Fibroblast of skin of left biceps (primary cell): ENCODE data around the gene CYP2D6.
"Not testable (repeated sequence)": the region's sequence is repeated elsewhere in the genome, so short reads cannot be mapped to it uniquely, and the experiment has no call there.

ENCODE experiments used
- DNase-seq, 2 experiments: peaks; one replicate each; pipeline ENCODE4 v3.0.0-alpha.2; 2013; ENCODE audit warnings: low read depth in 2 of 2

The CYP2D6 gene

DNA sequence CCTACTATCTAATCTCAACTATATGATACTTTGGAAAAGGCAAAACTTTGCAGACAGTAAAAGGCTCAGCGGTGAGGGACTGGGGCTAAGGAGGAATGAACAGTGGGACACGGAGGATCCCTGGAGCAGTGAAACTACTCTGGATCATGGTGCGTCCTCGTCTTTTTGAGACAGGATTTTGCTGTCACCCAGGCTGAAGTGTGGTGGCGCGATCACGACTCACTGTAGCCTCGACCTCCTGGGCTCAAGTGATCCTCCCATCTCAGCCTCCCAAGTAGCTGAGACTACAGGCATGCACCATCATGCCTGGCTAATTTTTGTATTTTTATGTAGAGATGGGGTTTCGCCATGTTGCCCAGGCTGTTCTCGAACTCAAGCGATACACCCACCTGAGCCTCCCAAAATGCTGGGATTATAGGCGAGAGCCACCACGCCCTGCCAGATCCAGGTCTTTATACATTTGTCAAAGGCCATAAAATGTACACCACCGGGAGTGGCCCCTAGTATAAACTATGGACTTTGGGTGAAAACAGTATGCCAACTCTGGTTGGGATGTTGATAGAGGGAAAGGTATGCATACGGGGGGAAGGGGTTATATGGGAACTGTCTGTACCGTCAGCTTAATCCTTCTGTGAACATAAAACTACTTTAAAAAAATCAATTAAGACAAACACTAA, 28.0 kb upstream of the CYP2D6 start:
- no peak for DNase-seq

DNA sequence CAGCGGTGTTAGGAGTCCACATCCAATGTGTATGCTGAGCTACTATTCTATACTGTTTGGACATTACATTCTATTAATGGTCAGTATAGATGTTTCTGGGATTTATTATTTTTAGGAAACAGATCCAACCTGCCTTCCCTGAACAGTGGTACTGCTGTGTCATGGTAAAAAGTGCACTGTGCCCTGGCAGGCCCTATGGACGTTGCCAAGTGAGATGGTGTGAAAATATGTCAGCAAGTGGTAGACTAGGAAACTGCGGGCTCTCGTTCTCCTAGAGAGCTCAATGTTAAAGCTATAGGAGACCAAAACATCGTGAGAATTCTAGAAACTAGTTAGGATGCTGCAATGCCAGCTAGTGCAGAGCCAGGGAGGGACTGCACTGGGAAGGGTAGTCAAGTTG, 26.0 kb upstream of the CYP2D6 start:
- DNase-seq, result no peak

DNA sequence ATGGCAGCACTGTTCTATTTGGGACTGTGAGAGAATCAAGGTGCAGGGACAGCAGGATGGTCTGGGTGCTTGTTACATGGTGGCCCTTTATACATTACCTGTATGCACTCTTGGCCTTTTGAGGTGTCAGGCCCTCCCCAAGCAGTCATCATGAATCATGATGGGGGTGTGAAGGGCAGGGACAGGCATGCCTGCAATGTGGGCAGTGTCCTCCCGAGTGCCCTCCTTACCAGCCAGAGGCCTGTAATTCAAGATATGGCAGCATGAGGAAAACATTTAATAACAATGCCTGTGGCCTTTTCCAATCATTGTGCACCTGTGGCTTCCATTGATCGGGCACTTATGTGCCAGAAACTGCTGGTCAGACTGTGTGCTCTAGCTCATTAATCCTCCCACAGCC, 25.5 kb upstream of the CYP2D6 start:
- DNase-seq, result no peak

DNA sequence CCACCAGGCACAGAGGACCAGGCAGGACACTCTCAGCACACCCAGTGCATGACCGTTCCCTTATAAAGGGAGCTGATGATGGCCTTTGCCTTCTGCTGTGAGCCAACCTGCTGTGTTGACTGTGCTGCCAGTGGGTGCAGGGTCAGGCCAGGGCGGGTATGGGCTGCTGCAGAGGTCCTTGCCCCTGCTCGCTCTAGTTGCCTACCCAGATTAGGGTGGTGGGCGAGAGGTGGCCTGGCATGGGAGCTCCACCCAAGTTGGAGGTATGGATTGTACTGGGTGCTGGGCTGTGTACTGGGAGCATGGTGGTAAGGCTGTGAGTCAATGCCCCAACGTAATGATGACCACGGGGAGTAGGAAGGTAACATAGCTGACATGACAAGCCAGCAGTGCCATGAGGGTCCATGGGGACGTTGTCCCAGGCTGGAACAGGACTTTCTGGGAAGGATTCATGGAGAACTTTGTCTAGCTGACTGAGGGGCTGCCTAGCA, 24.5 kb upstream of the CYP2D6 start:
- DNase-seq, result no peak

DNA sequence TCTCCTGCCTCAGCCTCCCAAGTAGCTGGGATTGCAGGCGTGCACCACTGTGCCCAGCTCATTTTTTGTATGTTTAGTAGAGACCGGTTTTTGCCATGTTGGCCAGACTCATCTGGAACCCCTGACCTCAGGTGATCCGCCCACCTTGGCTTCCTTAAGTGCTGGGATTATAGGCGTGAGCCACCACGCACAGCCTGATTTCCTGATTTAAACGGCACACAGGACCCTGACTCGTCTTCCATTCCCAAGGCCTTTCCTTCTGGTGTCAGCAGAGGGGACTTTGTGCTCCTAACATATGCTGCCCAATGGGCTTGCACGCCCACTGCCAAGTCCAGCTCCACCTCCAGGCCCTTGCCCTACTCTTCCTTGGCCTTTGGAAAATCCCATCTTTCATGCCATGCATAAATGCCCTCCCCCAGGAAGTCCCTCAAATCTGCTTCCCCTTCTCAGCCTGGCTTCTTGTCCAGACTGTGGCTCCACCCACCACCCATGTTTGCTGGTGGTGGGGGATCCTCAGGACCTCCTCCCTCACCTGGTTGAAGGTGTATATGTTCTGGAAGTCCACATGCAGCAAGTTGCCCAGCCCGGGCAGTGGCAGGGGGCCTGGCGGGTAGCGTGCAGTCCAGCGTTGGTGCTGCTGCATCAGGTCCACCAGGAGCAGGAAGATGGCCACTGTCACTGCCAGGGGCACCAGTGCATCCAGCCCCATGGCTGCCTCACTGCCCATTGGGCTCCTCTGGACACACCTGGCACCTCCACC, 23.9 kb upstream of the CYP2D6 start:
- no peak for DNase-seq

DNA sequence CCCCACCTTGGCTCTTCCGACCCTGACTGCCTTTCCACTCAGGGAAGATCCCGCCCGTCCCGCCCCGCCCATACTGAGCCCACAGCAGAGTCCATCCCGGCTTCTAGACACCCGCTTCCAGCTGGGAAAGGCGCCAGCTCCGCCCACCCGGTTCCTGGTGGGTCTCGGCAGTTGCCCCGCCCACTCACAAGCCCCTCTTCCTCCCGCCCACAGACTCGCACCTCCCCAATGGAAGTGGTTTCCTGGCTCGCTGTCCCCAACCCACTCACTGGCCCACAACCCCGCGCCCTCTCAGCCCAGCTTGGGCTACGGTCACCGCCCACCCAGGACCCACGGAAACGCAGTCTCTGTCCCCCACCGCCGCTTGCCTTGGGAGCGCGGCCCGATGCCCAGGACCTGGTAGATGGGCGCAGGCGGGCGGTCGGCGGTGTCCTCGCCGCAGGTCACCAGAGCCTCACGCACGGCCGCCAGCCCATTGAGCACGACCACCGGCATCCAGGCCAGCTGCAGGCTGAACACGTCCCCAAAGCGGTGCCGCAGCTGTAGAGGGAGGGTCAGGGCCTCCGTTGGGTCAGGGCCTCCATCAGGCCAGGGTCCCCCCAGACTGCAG, 22.2 kb upstream of the CYP2D6 start:
- no peak for DNase-seq

DNA sequence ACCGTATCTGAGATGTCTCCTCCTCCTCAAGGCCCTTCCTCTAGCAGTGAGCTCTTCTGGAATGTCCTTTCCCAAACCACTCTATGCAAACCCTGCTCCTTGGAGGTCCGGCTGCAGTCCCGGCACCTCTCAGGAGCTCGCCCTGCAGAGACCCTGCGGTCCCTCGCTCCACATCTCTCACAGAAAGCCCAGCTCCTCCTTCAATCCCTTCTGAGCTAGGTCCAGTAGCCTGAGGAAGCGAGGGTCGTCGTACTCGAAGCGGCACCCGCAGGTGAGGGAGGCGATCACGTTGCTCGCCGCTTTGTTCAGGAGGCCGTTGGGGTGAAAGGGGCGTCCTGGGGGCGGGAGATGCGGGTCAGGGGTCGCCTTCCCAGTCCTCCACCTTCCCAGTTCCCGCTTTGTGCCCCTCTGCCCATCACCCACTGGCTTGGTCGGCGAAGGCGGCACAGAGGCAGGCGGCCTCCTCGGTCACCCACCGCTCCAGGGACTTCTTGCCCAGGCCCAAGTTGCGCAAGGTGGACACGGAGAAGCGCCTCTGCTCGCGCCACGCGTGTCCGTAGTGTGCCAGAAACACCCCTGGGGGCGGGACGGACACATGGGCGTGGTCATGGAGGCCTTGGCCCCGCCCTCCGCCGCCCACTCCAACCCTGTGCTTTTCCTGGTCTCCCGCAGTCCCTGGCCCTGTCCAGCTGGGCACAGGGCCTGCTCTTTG, 21.5 kb upstream of the CYP2D6 start:
- no peak for DNase-seq

DNA sequence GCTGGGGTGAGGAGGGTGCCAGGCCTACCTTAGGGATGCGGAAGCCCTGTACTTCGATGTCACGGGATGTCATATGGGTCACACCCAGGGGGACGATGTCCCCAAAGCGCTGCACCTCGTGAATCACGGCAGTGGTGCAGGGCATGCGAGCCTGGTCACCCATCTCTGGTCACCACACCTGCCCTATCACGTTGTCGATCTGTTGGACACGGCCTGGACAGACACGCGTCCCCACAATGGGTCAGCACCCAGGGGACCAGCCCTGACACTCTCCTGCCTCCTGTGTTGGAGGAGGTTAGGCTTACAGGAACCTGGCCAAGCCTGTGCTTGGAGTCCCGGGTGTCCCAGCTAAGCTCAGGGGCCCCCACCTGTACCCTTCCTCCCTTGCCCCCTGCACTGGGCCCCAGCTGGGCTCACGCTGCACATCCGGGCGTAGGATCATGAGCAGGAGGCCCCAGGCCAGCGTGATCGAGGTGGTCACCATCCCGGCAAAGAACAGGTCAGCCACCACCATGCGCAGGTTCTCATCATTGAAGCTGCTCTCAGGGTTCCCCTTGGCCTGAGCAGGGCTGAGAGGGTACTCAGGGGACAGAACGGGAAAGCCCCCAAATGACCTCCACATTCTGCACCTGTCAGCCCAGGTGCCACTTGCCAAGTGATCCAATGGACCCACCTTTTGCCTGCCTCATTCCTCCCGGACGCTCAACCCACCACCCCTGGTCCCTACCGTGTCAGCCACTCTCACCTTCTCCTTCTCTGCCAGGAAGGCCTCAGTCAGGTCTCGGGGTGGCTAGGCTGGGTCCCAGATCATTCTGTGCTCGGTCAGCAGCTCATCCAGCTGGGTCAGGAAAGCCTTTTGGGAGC, 20.3 kb upstream of the CYP2D6 start:
- no peak for DNase-seq

DNA sequence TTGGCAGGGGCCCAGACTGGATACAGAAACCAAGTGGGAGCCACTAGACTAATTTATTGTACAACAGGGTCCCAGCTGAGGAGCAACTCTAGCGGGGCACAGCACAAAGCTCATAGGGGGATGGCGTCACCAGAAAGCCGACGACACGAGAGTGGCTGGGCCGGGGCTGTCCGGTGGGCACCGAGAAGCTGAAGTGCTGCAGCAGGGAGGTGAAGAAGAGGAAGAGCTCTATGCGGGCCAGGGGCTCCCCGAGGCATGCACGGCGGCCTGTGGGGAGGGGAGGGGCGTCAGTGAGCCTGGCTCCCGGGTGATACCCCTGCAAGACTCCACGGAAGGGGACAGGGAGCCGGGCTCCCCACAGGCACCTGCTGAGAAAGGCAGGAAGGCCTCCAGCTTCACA, 19.2 kb upstream of the CYP2D6 start:
- DNase-seq, result not testable (repeated sequence)

DNA sequence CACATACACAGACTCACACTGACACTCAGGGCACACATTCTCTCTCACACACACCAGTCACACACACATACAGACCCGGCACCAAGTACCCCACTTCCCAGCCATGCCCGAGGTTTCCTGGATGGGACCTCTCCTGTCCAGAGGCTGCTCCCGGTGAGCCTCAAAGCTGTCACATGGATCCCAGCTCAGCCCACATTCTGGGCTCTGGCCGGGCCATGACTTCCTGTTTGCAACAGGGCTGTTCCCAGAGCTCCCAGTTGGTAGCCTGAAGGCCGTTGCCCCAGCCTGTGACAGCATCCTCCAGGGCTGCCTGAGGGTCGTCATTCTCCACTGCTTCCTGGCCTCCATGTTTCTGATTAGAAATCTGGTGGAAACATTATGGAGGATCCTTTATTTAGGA, 14.6 kb upstream of the CYP2D6 start:
- no peak for DNase-seq

DNA sequence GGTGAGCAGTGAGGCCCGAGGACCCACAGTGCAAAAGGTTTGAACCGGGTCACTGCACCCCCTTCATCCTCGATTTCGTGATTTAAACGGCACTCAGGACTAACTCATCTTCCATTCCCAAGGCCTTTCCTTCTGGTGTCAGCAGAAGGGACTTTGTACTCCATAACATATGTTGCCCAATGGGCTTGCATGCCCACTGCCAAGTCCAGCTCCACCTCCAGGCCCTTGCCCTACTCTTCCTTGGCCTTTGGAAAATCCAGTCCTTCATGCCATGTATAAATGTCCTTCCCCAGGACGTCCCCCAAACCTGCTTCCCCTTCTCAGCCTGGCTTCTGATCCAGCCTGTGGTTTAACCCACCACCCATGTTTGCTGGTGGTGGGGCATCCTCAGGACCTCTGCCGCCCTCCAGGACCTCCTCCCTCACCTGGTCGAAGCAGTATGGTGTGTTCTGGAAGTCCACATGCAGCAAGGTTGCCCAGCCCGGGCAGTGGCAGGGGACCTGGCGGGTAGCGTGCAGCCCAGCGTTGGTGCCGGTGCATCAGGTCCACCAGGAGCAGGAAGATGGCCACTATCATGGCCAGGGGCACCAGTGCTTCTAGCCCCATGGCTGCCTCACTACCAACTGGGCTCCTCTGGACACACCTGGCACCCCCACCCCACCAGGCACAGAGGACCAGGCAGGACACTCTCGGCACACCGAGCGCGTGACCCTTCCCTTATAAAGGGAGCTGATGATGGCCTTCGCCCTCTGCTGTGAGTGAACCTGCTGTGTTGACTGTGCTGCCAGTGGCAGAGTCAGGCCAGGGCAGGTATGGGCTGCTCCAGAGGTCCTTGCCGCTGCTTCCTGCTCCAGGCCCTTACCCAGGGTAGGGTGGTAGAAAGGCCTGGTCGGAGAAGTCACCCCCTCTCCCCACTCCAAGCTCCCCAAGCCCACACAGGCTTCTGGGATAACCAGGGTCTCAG, 13.5 kb upstream of the CYP2D6 start:
- DNase-seq, result not testable (repeated sequence)

DNA sequence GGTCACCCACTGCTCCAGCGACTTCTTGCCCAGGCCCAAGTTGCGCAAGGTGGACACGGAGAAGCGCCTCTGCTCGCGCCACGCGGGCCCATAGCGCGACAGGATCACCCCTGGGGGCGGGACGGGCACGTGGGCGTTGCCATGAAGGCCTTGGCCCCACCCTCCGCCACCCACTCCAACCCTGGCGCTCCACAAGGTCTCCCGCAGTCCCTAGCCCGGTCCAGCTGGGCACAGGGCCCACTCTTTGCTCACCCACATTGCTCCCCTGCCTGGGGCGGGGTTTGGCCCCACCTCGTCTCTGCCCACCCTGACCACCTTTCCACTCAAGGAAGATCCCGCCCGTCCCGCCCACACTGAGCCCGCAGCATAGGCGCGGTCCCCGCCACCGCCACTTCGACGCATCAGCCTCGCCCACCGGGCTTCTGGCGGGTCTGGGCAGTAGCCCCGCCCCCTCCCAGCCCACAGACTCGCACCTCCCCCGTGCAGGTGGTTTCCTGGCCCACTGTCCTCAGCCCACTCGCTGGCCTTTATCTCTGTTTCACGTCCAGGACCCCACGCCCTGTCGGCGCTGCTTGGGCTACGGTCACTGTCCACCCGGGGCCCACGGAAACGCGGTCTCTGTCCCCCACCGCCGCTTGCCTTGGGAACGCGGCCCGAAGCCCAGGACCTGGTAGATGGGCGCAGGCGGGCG, 12.3 kb upstream of the CYP2D6 start:
- DNase-seq, result no peak

DNA sequence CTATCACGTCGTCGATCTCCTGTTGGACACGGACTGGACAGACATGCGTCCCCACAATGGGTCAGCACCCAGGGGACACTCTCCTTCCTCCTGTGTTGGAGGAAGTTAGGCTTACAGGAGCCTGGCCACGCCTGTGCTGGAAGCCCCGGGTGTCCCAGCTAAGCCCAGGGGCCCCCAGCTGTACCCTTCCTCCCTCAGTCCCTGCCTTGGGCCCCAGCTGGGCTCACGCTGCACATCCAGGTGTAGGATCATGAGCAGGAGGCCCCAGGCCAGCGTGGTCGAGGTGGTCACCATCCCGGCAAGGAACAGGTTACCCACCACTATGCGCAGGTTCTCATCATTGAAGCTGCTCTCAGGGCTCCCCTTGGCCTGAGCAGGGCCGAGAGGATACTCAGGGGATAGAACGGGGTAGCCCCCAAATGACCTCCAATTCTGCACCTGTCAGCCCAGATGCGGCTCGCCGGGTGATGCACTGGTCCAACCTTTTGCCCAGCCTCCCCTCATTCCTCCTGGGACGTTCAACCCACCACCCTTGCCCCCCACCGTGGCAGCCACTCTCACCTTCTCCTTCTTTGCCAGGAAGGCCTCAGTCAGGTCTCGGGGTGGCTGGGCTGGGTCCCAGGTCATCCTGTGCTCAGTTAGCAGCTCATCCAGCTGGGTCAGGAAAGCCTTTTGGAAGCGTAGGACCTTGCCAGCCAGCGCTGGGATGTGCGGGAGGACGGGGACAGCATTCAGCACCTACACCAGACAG, 10.9 kb upstream of the CYP2D6 start:
- not testable (repeated sequence) for DNase-seq

DNA sequence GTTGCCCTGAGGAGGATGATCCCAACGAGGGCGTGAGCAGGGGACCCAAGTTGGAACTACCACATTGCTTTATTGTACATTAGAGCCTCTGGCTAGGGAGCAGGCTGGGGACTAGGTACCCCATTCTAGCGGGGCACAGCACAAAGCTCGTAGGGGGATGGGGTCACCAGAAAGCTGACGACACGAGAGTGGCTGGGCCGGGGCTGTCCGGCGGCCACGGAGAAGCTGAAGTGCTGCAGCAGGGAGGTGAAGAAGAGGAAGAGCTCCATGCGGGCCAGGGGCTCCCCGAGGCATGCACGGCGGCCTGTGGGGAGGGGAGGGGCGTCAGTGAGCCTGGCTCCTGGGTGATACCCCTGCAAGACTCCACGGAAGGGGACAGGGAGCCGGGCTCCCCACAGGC, 9.5 kb upstream of the CYP2D6 start:
- DNase-seq, result not testable (repeated sequence)

DNA sequence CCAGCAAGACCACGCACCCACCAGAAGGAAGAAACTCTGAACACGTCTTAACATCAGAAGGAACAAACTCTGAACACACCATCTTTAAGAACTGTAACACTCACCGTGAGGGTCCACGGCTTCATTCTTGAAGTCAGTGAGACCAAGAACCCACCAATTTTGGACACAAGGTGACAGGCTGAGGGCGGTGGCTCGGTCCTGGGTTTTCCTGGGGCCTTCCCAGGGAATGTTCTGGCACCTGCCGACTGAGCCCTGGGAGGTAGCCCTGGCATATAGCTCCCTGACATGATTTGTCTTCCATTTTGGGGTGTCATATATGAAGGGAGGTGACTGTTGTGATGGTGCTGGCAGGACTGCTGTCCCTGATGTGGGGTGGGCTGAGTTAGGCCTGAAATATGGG, 8.9 kb upstream of the CYP2D6 start:
- DNase-seq, result not testable (repeated sequence)

DNA sequence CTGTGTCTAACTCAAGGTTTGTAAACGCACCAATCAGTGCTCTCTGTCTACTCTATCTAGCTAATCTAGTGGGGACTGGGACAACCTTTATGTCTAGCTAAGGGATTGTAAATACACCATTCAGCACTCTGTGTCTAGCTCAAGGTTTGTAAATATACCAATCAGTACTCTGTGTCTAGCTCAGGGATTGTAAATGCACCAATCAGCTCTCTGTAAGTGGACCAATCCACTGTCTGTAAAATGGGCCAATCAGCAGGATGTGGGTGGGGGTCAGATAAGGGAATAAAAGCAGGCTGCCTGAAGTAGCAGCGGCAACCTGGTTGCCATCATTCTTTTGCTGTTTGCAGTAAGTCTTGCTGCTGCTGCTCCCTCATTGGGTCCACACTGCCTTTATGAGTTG, 8.4 kb upstream of the CYP2D6 start:
- no peak for DNase-seq

DNA sequence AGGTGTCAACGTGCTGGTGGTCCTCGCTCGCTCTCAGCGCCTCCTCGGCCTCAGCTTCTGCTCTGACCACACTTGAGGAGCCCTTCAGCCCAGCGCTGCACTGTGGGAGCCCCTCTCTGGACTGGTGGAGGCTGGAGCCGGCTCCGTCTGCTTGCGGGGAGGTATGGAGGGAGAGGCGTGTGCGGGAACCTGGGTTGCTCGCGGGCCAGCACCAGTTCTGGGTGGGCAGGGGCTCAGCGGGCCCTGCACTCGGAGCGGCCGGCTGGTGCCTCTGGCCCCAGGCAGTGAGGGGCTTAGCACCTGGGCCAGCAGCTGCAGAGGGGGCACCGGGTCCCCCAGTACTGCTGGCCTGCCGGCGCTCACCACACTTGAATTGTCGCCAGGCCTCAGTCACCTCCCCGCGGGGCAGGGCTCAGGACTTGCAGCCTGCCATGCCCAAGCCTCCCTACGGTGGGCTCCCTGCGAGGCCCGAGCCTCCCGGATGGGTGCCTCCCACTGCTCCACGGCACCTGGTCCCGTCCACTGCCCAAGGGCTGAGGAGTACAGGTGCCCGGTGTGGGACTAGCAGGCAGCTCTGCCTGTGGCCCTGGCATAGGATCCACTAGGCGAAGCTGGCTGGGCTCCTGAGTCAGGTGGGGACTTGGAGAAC, 7.6 kb upstream of the CYP2D6 start:
- DNase-seq, result no peak

DNA sequence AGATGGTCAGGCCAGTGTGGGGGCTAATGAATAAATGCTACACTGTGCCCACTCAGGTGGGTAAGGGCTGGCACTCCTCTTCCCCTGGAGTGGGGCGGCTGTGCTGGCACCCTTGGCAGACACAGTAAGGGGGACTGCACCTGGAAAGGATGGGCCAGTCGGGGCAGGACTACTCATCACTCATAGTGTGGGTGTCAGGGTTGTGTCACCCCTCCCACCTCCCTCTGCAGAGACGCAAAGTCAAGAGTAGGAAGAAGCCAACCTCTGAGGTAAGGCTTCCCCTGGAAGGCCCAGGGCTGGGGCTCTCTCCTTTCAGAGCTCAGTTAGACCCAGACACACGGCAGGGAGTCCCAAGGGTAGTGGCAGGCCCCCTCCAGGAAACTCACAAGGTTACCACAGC, 5.1 kb upstream of the CYP2D6 start:
- not testable (repeated sequence) for DNase-seq
